Endothelial cell of umbilical vein (primary cell): Measurements from ENCODE around the gene BRSK1. TPM values are rescaled to one million over a fixed set of nuclear protein-coding genes. Genes with fewer than 3 reads are reported as not detected.

Experiments
- BruUV-seq: library from RNA; stranded (reverse); fragments of 400-500 nt; replicated peaks from 2 replicates; lab custom pipeline; 2021; lab: Mats Ljungman, UMichigan
- CTCF ChIA-PET: fragments of 300-600, 350-600 bp; sonication (Branson Sonifier 250); formaldehyde crosslinking; loops from one replicate; lab custom pipeline; 2021; ENCODE audit warnings: antibody characterized with exemption, inconsistent platforms; lab: Charles Lee
- POLR2A ChIA-PET: fragments of 300-600, 350-600 bp; sonication (Branson Sonifier 250); formaldehyde crosslinking; loops from one replicate; lab custom pipeline; 2021; ENCODE audit warnings: antibody characterized with exemption, inconsistent platforms; lab: Charles Lee
- DNase-seq: peaks from one replicate; pipeline ENCODE4 v3.0.0-alpha.2; 2011; ENCODE audit warnings: low read depth, low spot score
- FAIRE-seq: peaks from 2 replicates; lab custom pipeline; 2011; peaks lifted over from hg19 to GRCh38; lab: Jason Lieb, UNC
- H2AFZ ChIP-seq: 2 replicates; pipeline ENCODE4 v1.6.0; 2012; ENCODE audit warnings: low read depth, low read length, control low read depth, inconsistent platforms
- H3K27ac ChIP-seq: 2 replicates; pipeline ENCODE4 v1.5.1; 2011; ENCODE audit warnings: low read depth, mild to moderate bottlenecking, control low read depth, low read length, moderate library complexity; ENCODE audit not compliant: insufficient read depth
- H3K27me3 ChIP-seq, 2 experiments: 2 replicates each; pipeline versions ENCODE4 v1.6.0 to v1.6.1; 2011; ENCODE audit warnings: low read length in 2 of 2, mixed read lengths in 1 of 2; ENCODE audit not compliant: control insufficient read depth in 2 of 2, insufficient read depth in 2 of 2
- H3K36me3 ChIP-seq, 2 experiments: 2 replicates in 1 of 2; 3 replicates in 1 of 2; pipeline ENCODE4 v1.5.1; 2011; ENCODE audit warnings: low read length in 2 of 2, mild to moderate bottlenecking in 1 of 2, moderate library complexity in 1 of 2; ENCODE audit not compliant: control insufficient read depth in 2 of 2, insufficient read depth in 2 of 2; ENCODE audit errors: extremely low read depth in 1 of 2
- H3K4me1 ChIP-seq: 3 replicates; pipeline ENCODE4 v1.5.1; 2011; ENCODE audit warnings: mild to moderate bottlenecking, low read length; ENCODE audit not compliant: control insufficient read depth, insufficient read depth; ENCODE audit errors: extremely low read depth
- H3K4me2 ChIP-seq: 2 replicates; pipeline ENCODE4 v1.6.1; 2011; ENCODE audit warnings: low read length, control low read depth, mixed read lengths; ENCODE audit not compliant: insufficient read depth
- H3K4me3 ChIP-seq, 3 experiments: fragments of 200-600 bp in 1 of 3; sonication (generic), shearing (Covaris generic) in 1 of 3; replicated peaks in 1 of 3; 2 replicates each; pipeline ENCODE4 v1.5.1; 2011 to 2016; ENCODE audit warnings: control low read depth in 3 of 3, low read length in 3 of 3, mild to moderate bottlenecking in 2 of 3, inconsistent platforms in 1 of 3, low read depth in 1 of 3, moderate library complexity in 1 of 3; ENCODE audit not compliant: insufficient read depth in 1 of 3
- H3K79me2 ChIP-seq: 2 replicates; pipeline ENCODE4 v1.6.0; 2012; ENCODE audit warnings: low read length, inconsistent platforms; ENCODE audit not compliant: control insufficient read depth, insufficient read depth
- H3K9ac ChIP-seq: replicated peaks from 2 replicates; pipeline ENCODE3; 2011; ENCODE audit warnings: low read length, control low read depth; ENCODE audit not compliant: insufficient read depth; ENCODE audit errors: extremely low read depth
- H3K9me1 ChIP-seq: replicated peaks from 3 replicates; pipeline ENCODE4 v1.6.0; 2011; ENCODE audit warnings: mild to moderate bottlenecking, low read length; ENCODE audit not compliant: control insufficient read depth, insufficient read depth; ENCODE audit errors: extremely low read depth
- H3K9me3 ChIP-seq: replicated peaks from 2 replicates; pipeline ENCODE4 v1.5.1; 2012; ENCODE audit warnings: low read length, inconsistent platforms; ENCODE audit not compliant: control insufficient read depth, insufficient read depth
- H4K20me1 ChIP-seq: replicated peaks from 2 replicates; pipeline ENCODE3; 2011; ENCODE audit warnings: mild to moderate bottlenecking, low read length; ENCODE audit not compliant: control insufficient read depth, insufficient read depth; ENCODE audit errors: extremely low read depth
- FOS ChIP-seq: IDR thresholded peaks from 2 replicates; pipeline ENCODE4 v1.6.1; 2011; ENCODE audit warnings: mild to moderate bottlenecking, low read length, moderate library complexity, borderline replicate concordance; ENCODE audit not compliant: insufficient read depth
- GATA2 ChIP-seq: IDR thresholded peaks from 2 replicates; pipeline ENCODE4 v1.7.0; 2011; ENCODE audit warnings: low read depth, mild to moderate bottlenecking, moderate library complexity, mixed read lengths, low read length; ENCODE audit not compliant: insufficient read length, insufficient read depth
- JUN ChIP-seq: IDR thresholded peaks from 2 replicates; pipeline ENCODE4 v1.6.1; 2011; ENCODE audit warnings: borderline replicate concordance, low read depth; ENCODE audit not compliant: insufficient read length, insufficient read depth
- dilution Hi-C: fragments of 300-500 bp; cut with MboI; formaldehyde crosslinking; loops from one replicate; pipeline ENCODE4 v1.15.0; 2019; ENCODE audit warnings: low sequenced_read_pairs; ENCODE audit not compliant: extremely low pct_ligation_motif_present
- intact Hi-C: fragments of 100-400 bp; cut with micrococcal nuclease; formaldehyde crosslinking; loops from one replicate; pipeline ENCODE4 v1.10.0; 2022
- polyA plus RNA-seq, 4 experiments: library from polyadenylated mRNA; depleted of rRNA in 3 of 4; stranded (reverse) in 3 of 4; unstranded in 1 of 4; fragments of >200 nt; gene quantifications; 2 replicates each; pipeline versions ENCODE4 v1.2.1 to v1.2.3, GENCODE V29; 2011 to 2012; ENCODE audit warnings: missing spikeins in 1 of 4
- total RNA-seq: library from RNA; stranded (reverse); gene quantifications from 2 replicates; pipeline ENCODE4 v1.2.3, GENCODE V29; 2021
- TF ChIP-seq, protein P1 (sequence below), 2 donors: IDR thresholded peaks; 1 replicate in 1 of 2; 2 replicates in 1 of 2; pipeline ENCODE4 v1.5.1; 2011; ENCODE audit warnings: low read length in 2 of 2, mild to moderate bottlenecking in 2 of 2, moderate library complexity in 2 of 2, control low read depth in 1 of 2, inconsistent platforms in 1 of 2, low read depth in 1 of 2; ENCODE audit not compliant: insufficient read depth in 1 of 2; ENCODE audit errors: extremely low read depth in 1 of 2

Gene BRSK1
- total and polyA plus RNA-seq, 2 donors (not counting 3 experiments of a cell fraction or from before 2014, with no cell fraction given) = 0.33 to 0.44 TPM

DNA sequence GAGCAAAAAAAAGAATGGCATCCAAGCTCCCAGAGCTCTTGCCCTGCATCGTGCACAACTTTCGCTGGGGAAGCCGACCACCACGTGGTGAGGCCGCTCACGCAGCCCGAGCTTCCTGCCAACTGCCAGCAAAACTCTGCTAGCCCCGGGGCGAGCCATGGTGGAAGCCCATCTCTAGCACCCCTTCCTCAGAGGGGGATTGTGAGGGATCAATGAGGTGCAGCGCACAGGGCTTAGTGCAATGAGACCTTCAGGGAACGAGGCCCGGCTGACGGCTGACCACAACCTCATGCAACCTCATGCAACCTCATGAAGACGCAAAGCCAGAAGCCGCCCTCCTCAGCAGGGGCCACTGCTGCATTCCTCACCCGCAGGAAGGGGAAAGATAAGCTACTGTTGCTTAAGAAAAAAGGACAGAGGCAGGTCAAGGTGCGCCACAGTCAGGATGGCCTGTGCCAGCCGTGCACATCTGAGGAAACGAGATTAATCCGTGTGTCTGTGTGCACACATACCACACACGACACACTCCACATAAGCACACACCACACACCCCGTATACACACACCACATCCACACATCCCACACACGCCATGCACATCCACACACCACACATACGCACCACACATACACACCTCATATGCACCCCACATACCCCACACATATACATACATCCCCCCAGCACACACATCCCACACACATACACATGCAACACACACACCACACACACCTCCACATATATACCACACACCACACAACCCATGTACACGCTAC, 13.4 kb upstream of the BRSK1 start:
- Histone ChIP-seq H3K27me3 (no peaks in the 10 kb centered on the region), H3K4me1 (no peaks in the 10 kb centered on the region), H3K9me3 (no peaks in the 10 kb centered on the region), H3K36me3 (peaks cover 0 to 3% of the 10 kb centered on the region in 2 experiments), H4K20me1 (no peaks in the 10 kb centered on the region), H3K27ac (no peak overlapping the region), H3K4me2 (no peak overlapping the region), H3K4me3 (no peak overlapping the region), H3K79me2 (no peaks in the 10 kb centered on the region), H3K9ac (no peak overlapping the region), H2AFZ (no peak overlapping the region), H3K9me1 (no peaks in the 10 kb centered on the region)
- intact Hi-C loops (no loop called here), dilution Hi-C loops (no loop called here)
- TF ChIP-seq GATA2 = no peak
- no peak for DNase-seq
- POLR2A ChIA-PET = no interaction called here
- no TSS peak for BruUV-seq
- FAIRE-seq = no peak
- CTCF ChIA-PET = no interaction called here

DNA sequence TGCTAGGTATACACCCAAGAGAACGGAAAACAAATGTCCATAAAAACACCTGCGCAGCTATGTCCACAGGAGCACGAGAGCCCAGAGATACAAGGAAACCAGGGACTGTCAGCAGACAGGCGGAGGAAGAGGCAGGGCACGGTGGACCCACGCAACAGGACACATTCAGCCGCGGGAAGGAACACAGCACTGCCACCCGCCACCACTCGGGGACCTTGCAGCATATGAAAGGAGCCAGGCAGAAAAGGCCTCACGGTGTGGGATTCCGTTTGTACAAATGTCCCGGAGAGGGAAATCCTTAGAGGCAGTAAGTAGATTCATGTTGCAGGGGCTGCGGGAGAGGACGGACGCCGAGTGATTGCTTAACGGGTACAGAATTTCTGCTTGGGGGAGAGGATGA, 11.7 kb upstream of the BRSK1 start:
- Histone ChIP-seq H3K27ac (no peak overlapping the region), H3K4me1 (no peaks in the 10 kb centered on the region), H2AFZ (no peak overlapping the region), H3K9me1 (no peaks in the 10 kb centered on the region), H3K79me2 (no peaks in the 10 kb centered on the region), H3K9me3 (no peaks in the 10 kb centered on the region), H3K4me2 (no peak overlapping the region), H3K27me3 (no peaks in the 10 kb centered on the region), H3K36me3 (peaks cover 0 to 6% of the 10 kb centered on the region in 2 experiments), H3K9ac (no peak overlapping the region), H3K4me3 (no peak overlapping the region), H4K20me1 (no peaks in the 10 kb centered on the region)
- TF ChIP-seq GATA2 = no peak
- no peak for TF ChIP-seq FOS
- no peak for TF ChIP-seq JUN
- TF ChIP-seq, protein P1, sequence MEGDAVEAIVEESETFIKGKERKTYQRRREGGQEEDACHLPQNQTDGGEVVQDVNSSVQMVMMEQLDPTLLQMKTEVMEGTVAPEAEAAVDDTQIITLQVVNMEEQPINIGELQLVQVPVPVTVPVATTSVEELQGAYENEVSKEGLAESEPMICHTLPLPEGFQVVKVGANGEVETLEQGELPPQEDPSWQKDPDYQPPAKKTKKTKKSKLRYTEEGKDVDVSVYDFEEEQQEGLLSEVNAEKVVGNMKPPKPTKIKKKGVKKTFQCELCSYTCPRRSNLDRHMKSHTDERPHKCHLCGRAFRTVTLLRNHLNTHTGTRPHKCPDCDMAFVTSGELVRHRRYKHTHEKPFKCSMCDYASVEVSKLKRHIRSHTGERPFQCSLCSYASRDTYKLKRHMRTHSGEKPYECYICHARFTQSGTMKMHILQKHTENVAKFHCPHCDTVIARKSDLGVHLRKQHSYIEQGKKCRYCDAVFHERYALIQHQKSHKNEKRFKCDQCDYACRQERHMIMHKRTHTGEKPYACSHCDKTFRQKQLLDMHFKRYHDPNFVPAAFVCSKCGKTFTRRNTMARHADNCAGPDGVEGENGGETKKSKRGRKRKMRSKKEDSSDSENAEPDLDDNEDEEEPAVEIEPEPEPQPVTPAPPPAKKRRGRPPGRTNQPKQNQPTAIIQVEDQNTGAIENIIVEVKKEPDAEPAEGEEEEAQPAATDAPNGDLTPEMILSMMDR (IDR thresholded peaks at IDR 0.05; ENCODE audit: extremely low read depth in 1 of 2, insufficient read depth in 1 of 2, low read depth in 1 of 2, low read length in 2 of 2) = no peak
- ChIA-PET CTCF (no interaction called here), POLR2A (no interaction called here)
- intact Hi-C loops (no loop called here), dilution Hi-C loops (no loop called here)
- DNase-seq (no peak), FAIRE-seq (no peak)
- BruUV-seq = no TSS peak
